HL-60 (cell line): ENCODE measurements around the gene SLC10A6.

Experiments
- GABPA ChIP-seq: IDR thresholded peaks from 2 replicates; pipeline ENCODE4 v1.6.1; 2012; ENCODE audit warnings: low read depth
- POLR2AphosphoS5 ChIP-seq: IDR thresholded peaks from 2 replicates; pipeline ENCODE4 v1.6.1; 2012; ENCODE audit warnings: low read depth
- SPI1 ChIP-seq: IDR thresholded peaks from 2 replicates; pipeline ENCODE4 v1.6.1; 2012; ENCODE audit warnings: low read depth, mild to moderate bottlenecking, borderline replicate concordance
- TF ChIP-seq, protein P1 (sequence below): IDR thresholded peaks from one replicate; pipeline ENCODE4 v1.5.1; 2011; ENCODE audit warnings: low read length, control low read depth, inconsistent platforms; ENCODE audit not compliant: insufficient read depth
- TF ChIP-seq, protein P2 (sequence below): IDR thresholded peaks from 2 replicates; pipeline ENCODE4 v1.6.1; 2012; ENCODE audit warnings: low read depth; ENCODE audit not compliant: insufficient replicate concordance

DNA sequence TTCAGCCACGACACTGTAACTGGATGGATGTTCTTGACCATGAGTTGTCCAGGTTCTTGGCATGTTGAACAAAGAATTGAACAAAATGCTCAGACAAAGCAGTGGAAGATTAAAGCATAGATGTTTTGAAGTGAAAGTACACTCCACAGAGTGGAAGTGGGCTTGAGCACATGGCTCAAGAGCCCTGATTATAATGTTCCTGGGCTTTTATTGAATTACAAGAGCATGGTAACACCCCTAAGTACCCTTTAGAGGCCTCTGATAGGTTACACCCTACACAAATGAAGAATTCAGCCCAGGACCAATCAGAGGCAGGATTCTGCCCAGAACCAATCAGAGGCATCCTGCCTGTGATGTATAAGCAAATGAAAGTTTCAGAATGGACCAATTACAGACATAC lies 33.5 kb downstream of the SLC10A6 start:
- TF ChIP-seq, protein P1, sequence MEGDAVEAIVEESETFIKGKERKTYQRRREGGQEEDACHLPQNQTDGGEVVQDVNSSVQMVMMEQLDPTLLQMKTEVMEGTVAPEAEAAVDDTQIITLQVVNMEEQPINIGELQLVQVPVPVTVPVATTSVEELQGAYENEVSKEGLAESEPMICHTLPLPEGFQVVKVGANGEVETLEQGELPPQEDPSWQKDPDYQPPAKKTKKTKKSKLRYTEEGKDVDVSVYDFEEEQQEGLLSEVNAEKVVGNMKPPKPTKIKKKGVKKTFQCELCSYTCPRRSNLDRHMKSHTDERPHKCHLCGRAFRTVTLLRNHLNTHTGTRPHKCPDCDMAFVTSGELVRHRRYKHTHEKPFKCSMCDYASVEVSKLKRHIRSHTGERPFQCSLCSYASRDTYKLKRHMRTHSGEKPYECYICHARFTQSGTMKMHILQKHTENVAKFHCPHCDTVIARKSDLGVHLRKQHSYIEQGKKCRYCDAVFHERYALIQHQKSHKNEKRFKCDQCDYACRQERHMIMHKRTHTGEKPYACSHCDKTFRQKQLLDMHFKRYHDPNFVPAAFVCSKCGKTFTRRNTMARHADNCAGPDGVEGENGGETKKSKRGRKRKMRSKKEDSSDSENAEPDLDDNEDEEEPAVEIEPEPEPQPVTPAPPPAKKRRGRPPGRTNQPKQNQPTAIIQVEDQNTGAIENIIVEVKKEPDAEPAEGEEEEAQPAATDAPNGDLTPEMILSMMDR: no peak
- TF ChIP-seq POLR2AphosphoS5: no peak
- no peak for TF ChIP-seq SPI1
- TF ChIP-seq, protein P2, sequence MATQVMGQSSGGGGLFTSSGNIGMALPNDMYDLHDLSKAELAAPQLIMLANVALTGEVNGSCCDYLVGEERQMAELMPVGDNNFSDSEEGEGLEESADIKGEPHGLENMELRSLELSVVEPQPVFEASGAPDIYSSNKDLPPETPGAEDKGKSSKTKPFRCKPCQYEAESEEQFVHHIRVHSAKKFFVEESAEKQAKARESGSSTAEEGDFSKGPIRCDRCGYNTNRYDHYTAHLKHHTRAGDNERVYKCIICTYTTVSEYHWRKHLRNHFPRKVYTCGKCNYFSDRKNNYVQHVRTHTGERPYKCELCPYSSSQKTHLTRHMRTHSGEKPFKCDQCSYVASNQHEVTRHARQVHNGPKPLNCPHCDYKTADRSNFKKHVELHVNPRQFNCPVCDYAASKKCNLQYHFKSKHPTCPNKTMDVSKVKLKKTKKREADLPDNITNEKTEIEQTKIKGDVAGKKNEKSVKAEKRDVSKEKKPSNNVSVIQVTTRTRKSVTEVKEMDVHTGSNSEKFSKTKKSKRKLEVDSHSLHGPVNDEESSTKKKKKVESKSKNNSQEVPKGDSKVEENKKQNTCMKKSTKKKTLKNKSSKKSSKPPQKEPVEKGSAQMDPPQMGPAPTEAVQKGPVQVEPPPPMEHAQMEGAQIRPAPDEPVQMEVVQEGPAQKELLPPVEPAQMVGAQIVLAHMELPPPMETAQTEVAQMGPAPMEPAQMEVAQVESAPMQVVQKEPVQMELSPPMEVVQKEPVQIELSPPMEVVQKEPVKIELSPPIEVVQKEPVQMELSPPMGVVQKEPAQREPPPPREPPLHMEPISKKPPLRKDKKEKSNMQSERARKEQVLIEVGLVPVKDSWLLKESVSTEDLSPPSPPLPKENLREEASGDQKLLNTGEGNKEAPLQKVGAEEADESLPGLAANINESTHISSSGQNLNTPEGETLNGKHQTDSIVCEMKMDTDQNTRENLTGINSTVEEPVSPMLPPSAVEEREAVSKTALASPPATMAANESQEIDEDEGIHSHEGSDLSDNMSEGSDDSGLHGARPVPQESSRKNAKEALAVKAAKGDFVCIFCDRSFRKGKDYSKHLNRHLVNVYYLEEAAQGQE: no peak
- no peak for TF ChIP-seq GABPA
